ENCODE results near the gene MRPS23.

The MRPS23 gene

GRCh38 chr17:57879437-57880085 is 29.7 kb upstream of the MRPS23 start:
- no peak for DNase-seq (ENCODE audit: low read depth)

GRCh38 chr17:57877803-57878377 is 28.0 kb upstream of the MRPS23 start:
- no peak for DNase-seq (ENCODE audit: low read depth)

GRCh38 chr17:57876866-57877237 is 27.0 kb upstream of the MRPS23 start:
- DNase-seq (ENCODE audit: low read depth): no peak

- no peak for DNase-seq (ENCODE audit: low read depth)
These were observed 26.4 kb upstream of the MRPS23 start for GRCh38 chr17:57876023-57876865.

GRCh38 chr17:57875290-57876022 is 25.6 kb upstream of the MRPS23 start:
- no peak for DNase-seq (ENCODE audit: low read depth)

GRCh38 chr17:57874434-57875289 is 24.8 kb upstream of the MRPS23 start:
- DNase-seq (ENCODE audit: low read depth): no peak

- DNase-seq (ENCODE audit: low read depth): no peak
These were observed 24.2 kb upstream of the MRPS23 start for GRCh38 chr17:57874058-57874419.

- no peak for DNase-seq (ENCODE audit: low read depth)
These were observed 23.6 kb upstream of the MRPS23 start for GRCh38 chr17:57873261-57874057.

GRCh38 chr17:57872536-57872935 is 22.7 kb upstream of the MRPS23 start:
- no peak for DNase-seq (ENCODE audit: low read depth)

GRCh38 chr17:57871863-57872262 is 22.0 kb upstream of the MRPS23 start:
- DNase-seq (ENCODE audit: low read depth): no peak

- no peak for DNase-seq (ENCODE audit: low read depth)
These were observed 21.3 kb upstream of the MRPS23 start for GRCh38 chr17:57871155-57871554.

- DNase-seq (ENCODE audit: low read depth): no peak
These were observed 20.4 kb upstream of the MRPS23 start for GRCh38 chr17:57870283-57870635.

- no peak for DNase-seq (ENCODE audit: low read depth)
These were observed 19.9 kb upstream of the MRPS23 start for GRCh38 chr17:57869617-57870282.

GRCh38 chr17:57868910-57869616 is 19.2 kb upstream of the MRPS23 start:
- DNase-seq (ENCODE audit: low read depth): no peak

- no peak for DNase-seq (ENCODE audit: low read depth)
These were observed 18.4 kb upstream of the MRPS23 start for GRCh38 chr17:57868007-57868909.

- DNase-seq (ENCODE audit: low read depth): no peak
These were observed 17.3 kb upstream of the MRPS23 start for GRCh38 chr17:57867126-57867525.

GRCh38 chr17:57866723-57867122 is 16.9 kb upstream of the MRPS23 start:
- DNase-seq (ENCODE audit: low read depth): no peak

- no peak for DNase-seq (ENCODE audit: low read depth)
These were observed 16.5 kb upstream of the MRPS23 start for GRCh38 chr17:57866319-57866718.

GRCh38 chr17:57864273-57864672 is 14.4 kb upstream of the MRPS23 start:
- no peak for DNase-seq (ENCODE audit: low read depth)
